ENCODE data around the gene GNB1.

DNA sequence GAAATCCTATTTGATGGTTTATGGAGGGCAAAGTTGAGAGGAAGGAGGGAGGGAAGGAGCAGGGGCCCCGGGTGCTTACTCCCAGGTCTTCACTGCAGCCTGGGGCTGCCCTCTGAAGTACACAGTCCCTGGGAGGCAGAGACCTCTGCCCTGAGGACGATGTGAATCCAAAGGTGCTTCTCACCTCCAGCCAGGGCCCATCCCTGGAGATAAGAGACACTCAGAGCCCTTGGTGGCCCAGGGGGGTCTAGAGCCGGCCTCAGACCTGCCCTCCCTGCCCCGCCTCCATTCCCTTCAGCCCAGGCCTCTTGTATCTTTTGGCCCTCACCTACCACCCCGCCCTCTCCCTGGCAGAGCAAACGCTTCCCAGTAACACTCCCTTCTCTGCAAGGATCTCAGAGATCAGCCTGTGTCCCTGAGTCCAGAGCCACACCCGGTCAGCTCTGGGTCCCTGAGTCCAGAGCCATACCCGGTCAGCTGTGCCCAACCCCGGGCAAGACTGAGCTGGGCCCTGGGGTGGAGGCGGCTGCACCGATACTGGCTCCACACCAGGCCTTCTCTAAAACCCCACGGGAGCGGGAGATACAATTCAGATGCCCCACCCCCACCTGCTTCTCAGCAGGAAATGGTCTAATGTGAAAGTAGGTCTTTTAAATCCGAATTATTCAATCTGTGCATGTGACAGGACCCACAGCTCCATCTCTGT, 3.6 kb upstream of the GNB1 start:
- no peak for TF ChIP-seq GATA2 (IDR thresholded peaks at IDR 0.05; ENCODE audit: low read depth, low read length)
- TF ChIP-seq GATA3 (IDR thresholded peaks at IDR 0.05; ENCODE audit: low read depth, low read length): no peak
